ENCODE data around the gene SLC27A5. TPM values are rescaled to one million over a fixed set of nuclear protein-coding genes. Genes with fewer than 3 reads are reported as not detected.

Gene SLC27A5
- polyA plus RNA-seq, 1 of the 3 experiments (the other 2 are of a cell fraction): 57.3 TPM

DNA sequence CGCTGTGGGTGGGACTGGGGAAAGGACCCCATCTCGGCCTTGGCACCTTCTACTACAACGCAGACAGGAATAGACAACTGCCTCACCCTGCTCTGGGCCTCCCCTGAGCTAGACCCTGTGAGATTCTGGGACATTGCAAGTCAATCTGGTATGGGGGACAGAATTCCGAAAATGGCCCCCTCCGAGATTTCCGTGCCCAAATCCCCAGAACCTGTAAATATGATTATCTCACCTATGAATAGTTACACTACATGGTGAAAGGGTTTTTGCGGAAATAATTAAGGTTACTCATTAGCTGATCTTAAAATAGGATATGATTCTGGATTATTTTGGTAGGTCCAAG lies 8.4 kb upstream of the SLC27A5 start:
- Histone ChIP-seq H3K27me3 (ENCODE audit: insufficient read depth) (no peaks in the 10 kb centered on the region), H3K27ac (ENCODE audit: low read depth in 2 of 2, low read length in 1 of 2) (peak overlapping the region; percentile 92 to 97), H3K4me3 (ENCODE audit: low read depth in 2 of 2, low read length in 1 of 2) (peak overlapping the region; percentile 75 to 83), H3K36me3 (replicated peaks in 1 of 2; ENCODE audit: control insufficient read depth in 1 of 2, insufficient read depth in 2 of 2, low read length in 1 of 2) (peaks cover 3 to 19% of the 10 kb centered on the region in 2 experiments), H3K4me2 (peak overlapping the region; percentile 98), H3K79me2 (ENCODE audit: insufficient read depth) (peaks cover 46% of the 10 kb centered on the region), H3K4me1 (ENCODE audit: control insufficient read depth in 1 of 2, insufficient read depth in 2 of 2, low read depth in 1 of 2, low read length in 1 of 2) (peaks cover 0 to 26% of the 10 kb centered on the region in 2 experiments; a peak in 1 of 4 replicates), H3F3A (replicated peaks; ENCODE audit: insufficient read depth) (peaks cover 19% of the 10 kb centered on the region), H2AFZ (ENCODE audit: low read depth) (peak overlapping the region; percentile 86), H3K9me2 (no peaks in the 10 kb centered on the region), H3K9me3 (no peaks in the 10 kb centered on the region), H3K9ac (peak overlapping the region; percentile 93), H4K20me1 (ENCODE audit: insufficient read depth) (no peaks in the 10 kb centered on the region; the same call in 1 of the 2 replicates)
- WGBS (ENCODE audit: low lambda C conversion rate): 0% methylated on average over 6 of the region's 7 CpGs
- TF ChIP-seq GABPA (IDR thresholded peaks at IDR 0.05; ENCODE audit: low read depth) (no peak), FOXM1 (IDR thresholded peaks at IDR 0.05; ENCODE audit: low read depth) (no peak)
- no peak for DNase-seq
- POLR2A ChIA-PET: interaction anchor here (1.2 to 3.8 kb wide), 13 partner anchors 9 to 194 kb away, joined by 3 to 49 read pairs (median 5); partner anchors contain the start of genes CHMP2A, MZF1, RPS5 and SLC27A5
- CTCF ChIA-PET: interaction anchor here (0.5 to 4.7 kb wide), 26 partner anchors 8 to 1131 kb away, joined by 3 to 81 read pairs (median 6); partner anchors contain the start of genes CHMP2A, MZF1, TRIM28 and UBE2M

DNA sequence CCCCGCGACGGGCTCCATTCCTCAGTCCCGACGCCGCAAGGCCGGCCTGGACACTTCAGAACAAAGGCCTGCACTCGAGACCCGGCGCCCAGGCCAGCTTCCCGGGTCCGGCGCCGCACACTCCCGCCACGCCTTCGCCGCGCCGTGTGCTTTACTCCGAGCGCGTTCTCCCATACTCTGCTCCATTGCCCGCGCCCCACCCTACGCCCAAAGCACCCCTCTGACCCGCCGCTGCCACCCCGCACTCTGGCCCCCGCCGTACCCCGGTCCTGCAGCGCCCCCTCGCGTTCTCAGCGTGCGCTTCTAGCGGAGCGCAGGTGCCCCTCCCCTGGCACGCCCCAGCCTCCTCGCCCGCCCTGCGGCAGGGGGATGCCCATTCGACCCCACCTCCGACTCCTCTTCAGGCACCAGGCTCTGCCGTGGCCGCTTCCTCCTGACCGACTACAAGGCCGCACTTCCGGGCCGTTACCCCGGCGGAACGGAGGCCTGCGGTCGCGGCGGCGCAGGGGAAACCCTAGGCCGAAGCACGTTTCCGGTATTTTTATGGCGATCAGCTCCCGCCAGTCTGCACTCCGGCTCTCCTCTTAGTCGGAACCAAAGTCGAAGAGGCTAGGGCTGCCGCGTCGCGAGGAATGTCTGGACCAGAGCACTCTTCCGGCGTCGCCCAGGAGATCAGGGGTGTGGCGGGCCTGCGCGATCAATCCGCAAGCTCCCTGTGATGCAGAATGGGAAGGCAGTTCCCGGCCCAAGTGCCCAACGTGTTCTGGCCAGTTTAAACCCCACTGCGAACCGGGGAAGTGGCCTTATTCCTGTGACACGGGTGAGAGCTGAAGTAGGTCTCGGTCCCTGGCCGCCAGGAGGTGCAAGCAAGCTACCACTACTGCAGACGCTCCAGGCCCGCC lies 7.8 kb upstream of the SLC27A5 start, which contains the start of gene ZBTB45:
ZBTB45 (minus strand) TSS at position 456 of the 902 bp plus-strand sequence. CDS start 2,137 bp downstream, outside the sequence.
- no peaks in the 10 kb centered on the region for H3K9me3 ChIP-seq
- H4K20me1 ChIP-seq (ENCODE audit: insufficient read depth): no peaks in the 10 kb centered on the region; the same call in 1 of the 2 replicates
- peak within 1 kb of the TSS; percentile 75 to 83 for H3K4me3 ChIP-seq (ENCODE audit: low read depth in 2 of 2, low read length in 1 of 2)
- H3K79me2 ChIP-seq (ENCODE audit: insufficient read depth): peaks cover 52% of the 10 kb centered on the region
- POLR2A ChIA-PET: interaction anchor here (1.0 to 3.8 kb wide), 14 partner anchors 8 to 193 kb away, joined by 3 to 49 read pairs (median 4); partner anchors contain the start of genes CHMP2A, MZF1, RPS5 and SLC27A5
- CTCF ChIA-PET: interaction anchor here (0.5 to 4.7 kb wide), 42 partner anchors 9 to 1130 kb away, joined by 3 to 81 read pairs (median 4); partner anchors contain the start of genes CHMP2A, MZF1, TRIM28 and UBE2M
- H3K36me3 ChIP-seq (replicated peaks in 1 of 2; ENCODE audit: control insufficient read depth in 1 of 2, insufficient read depth in 2 of 2, low read length in 1 of 2): peaks cover 3 to 19% of the 10 kb centered on the region in 2 experiments
- H3K4me1 ChIP-seq (ENCODE audit: control insufficient read depth in 1 of 2, insufficient read depth in 2 of 2, low read depth in 1 of 2, low read length in 1 of 2): peaks cover 0 to 29% of the 10 kb centered on the region in 2 experiments; a peak in 1 of 4 replicates
- H3K4me2 ChIP-seq: peak within 1 kb of the TSS; percentile 98
- no peaks in the 10 kb centered on the region for H3K9me2 ChIP-seq
- peak; percentile 93 for DNase-seq
- 1% methylated on average over 45 of the region's 87 CpGs for WGBS (ENCODE audit: low lambda C conversion rate)
- peaks cover 19% of the 10 kb centered on the region for H3F3A ChIP-seq (replicated peaks; ENCODE audit: insufficient read depth)
- H3K9ac ChIP-seq: peak within 1 kb of the TSS; percentile 93
- H2AFZ ChIP-seq (ENCODE audit: low read depth): peak within 1 kb of the TSS; percentile 86
- H3K27me3 ChIP-seq (ENCODE audit: insufficient read depth): no peaks in the 10 kb centered on the region
- H3K27ac ChIP-seq (ENCODE audit: low read depth in 2 of 2, low read length in 1 of 2): peak within 1 kb of the TSS; percentile 92 to 97
- TF ChIP-seq NRF1 (IDR thresholded peaks at IDR 0.05; ENCODE audit: low read depth, low read length): no peak
- 0 out of 2 replicates have a peak, but pooled peaks have one; percentile 28 for TF ChIP-seq FOXM1 (IDR thresholded peaks at IDR 0.05; ENCODE audit: low read depth)
- TF ChIP-seq SMC3 (IDR thresholded peaks at IDR 0.05; ENCODE audit: low read depth, low read length): peak; percentile 35
- TF ChIP-seq, protein P1, sequence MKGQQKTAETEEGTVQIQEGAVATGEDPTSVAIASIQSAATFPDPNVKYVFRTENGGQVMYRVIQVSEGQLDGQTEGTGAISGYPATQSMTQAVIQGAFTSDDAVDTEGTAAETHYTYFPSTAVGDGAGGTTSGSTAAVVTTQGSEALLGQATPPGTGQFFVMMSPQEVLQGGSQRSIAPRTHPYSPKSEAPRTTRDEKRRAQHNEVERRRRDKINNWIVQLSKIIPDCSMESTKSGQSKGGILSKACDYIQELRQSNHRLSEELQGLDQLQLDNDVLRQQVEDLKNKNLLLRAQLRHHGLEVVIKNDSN (IDR thresholded peaks at IDR 0.05; ENCODE audit: borderline replicate concordance, low read depth): 0 out of 2 replicates have a peak, but pooled peaks have one; percentile 49
- TF ChIP-seq, protein P2, sequence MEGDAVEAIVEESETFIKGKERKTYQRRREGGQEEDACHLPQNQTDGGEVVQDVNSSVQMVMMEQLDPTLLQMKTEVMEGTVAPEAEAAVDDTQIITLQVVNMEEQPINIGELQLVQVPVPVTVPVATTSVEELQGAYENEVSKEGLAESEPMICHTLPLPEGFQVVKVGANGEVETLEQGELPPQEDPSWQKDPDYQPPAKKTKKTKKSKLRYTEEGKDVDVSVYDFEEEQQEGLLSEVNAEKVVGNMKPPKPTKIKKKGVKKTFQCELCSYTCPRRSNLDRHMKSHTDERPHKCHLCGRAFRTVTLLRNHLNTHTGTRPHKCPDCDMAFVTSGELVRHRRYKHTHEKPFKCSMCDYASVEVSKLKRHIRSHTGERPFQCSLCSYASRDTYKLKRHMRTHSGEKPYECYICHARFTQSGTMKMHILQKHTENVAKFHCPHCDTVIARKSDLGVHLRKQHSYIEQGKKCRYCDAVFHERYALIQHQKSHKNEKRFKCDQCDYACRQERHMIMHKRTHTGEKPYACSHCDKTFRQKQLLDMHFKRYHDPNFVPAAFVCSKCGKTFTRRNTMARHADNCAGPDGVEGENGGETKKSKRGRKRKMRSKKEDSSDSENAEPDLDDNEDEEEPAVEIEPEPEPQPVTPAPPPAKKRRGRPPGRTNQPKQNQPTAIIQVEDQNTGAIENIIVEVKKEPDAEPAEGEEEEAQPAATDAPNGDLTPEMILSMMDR (IDR thresholded peaks at IDR 0.05): peak; percentile 74
- TF ChIP-seq, protein P3, sequence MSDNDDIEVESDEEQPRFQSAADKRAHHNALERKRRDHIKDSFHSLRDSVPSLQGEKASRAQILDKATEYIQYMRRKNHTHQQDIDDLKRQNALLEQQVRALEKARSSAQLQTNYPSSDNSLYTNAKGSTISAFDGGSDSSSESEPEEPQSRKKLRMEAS (IDR thresholded peaks at IDR 0.05; ENCODE audit: low read depth): peak; percentile 73
- no peak for TF ChIP-seq RXRA (IDR thresholded peaks at IDR 0.05; ENCODE audit: borderline replicate concordance, low read depth)
- TF ChIP-seq FOSL2 (IDR thresholded peaks at IDR 0.05; ENCODE audit: borderline replicate concordance, low read depth): no peak
- peak; percentile 87 for TF ChIP-seq MXI1 (IDR thresholded peaks at IDR 0.05; ENCODE audit: low read depth, low read length)
- no peak for TF ChIP-seq GATA2 (CRISPR knock-in tag; IDR thresholded peaks at IDR 0.05)
- peak; percentile 98 for TF ChIP-seq TAF1 (IDR thresholded peaks at IDR 0.05; ENCODE audit: borderline replicate concordance, low read depth, low read length)
- no peak for TF ChIP-seq NFIC (IDR thresholded peaks at IDR 0.05; ENCODE audit: borderline replicate concordance)
- no peak for TF ChIP-seq JUND (IDR thresholded peaks at IDR 0.05)
- TF ChIP-seq TCF12 (IDR thresholded peaks at IDR 0.05): peak; percentile 24; the same call in 1 of the 2 replicates
- peak; percentile 67 for TF ChIP-seq RAD21 (IDR thresholded peaks at IDR 0.05; ENCODE audit: low read length)
- peak; percentile 90 for TF ChIP-seq ELF1 (IDR thresholded peaks at IDR 0.05)
- TF ChIP-seq, protein P4, sequence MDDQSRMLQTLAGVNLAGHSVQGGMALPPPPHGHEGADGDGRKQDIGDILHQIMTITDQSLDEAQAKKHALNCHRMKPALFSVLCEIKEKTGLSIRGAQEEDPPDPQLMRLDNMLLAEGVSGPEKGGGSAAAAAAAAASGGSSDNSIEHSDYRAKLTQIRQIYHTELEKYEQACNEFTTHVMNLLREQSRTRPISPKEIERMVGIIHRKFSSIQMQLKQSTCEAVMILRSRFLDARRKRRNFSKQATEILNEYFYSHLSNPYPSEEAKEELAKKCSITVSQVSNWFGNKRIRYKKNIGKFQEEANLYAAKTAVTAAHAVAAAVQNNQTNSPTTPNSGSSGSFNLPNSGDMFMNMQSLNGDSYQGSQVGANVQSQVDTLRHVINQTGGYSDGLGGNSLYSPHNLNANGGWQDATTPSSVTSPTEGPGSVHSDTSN (IDR thresholded peaks at IDR 0.05): peak; percentile 52
- peak; percentile 100 for TF ChIP-seq GABPA (IDR thresholded peaks at IDR 0.05; ENCODE audit: low read depth)

Measured in SK-N-SH (cell line).